HepG2 (cell line): ENCODE measurements around the gene FIBP. TPM values are rescaled to one million over a fixed set of nuclear protein-coding genes. Genes with fewer than 3 reads are reported as not detected.

ENCODE experiments used
- AKAP8 ChIP-seq: sonication (generic); formaldehyde crosslinking; IDR thresholded peaks from 2 replicates; pipeline ENCODE4 v1.5.1; 2020; ENCODE audit warnings: mild to moderate bottlenecking, missing genetic modification reagents
- ARID3A ChIP-seq: IDR thresholded peaks from 2 replicates; pipeline ENCODE4 v1.6.1; 2012; ENCODE audit warnings: low read depth, low read length, improper control_type of control experiment
- HMGXB4 ChIP-seq, 2 experiments: sonication (generic) in 1 of 2; formaldehyde crosslinking in 1 of 2; IDR thresholded peaks; 2 replicates each; pipeline versions ENCODE4 v1.4.0 to v1.6.1; 2018 to 2020; ENCODE audit warnings: missing genetic modification reagents in 2 of 2, borderline replicate concordance in 1 of 2, low read depth in 1 of 2, mild to moderate bottlenecking in 1 of 2, missing biosample characterization in 1 of 2
- KAT8 ChIP-seq: IDR thresholded peaks from 2 replicates; pipeline ENCODE4 v1.6.1; 2016; ENCODE audit warnings: missing genetic modification reagents, missing compliant biosample characterization
- KDM5B ChIP-seq: sonication (generic); formaldehyde crosslinking; IDR thresholded peaks from 2 replicates; pipeline ENCODE4 v1.4.0; 2020; ENCODE audit warnings: missing genetic modification reagents, mild to moderate bottlenecking, borderline replicate concordance
- KLF16 ChIP-seq, 2 experiments: sonication (generic) in 1 of 2; formaldehyde crosslinking in 1 of 2; IDR thresholded peaks; 2 replicates each; pipeline versions ENCODE4 v1.6.1 to v1.8.0; 2016 to 2023; ENCODE audit warnings: missing genetic modification reagents in 2 of 2, missing compliant biosample characterization in 1 of 2
- MAZ ChIP-seq, 2 experiments: sonication (generic) in 1 of 2; formaldehyde crosslinking in 1 of 2; IDR thresholded peaks; 2 replicates each; pipeline versions ENCODE4 v1.5.0 to v1.6.1; 2012 to 2020; ENCODE audit warnings: low read depth in 2 of 2, mild to moderate bottlenecking in 2 of 2, borderline replicate concordance in 1 of 2, improper control_type of control experiment in 1 of 2, low read length in 1 of 2, missing genetic modification reagents in 1 of 2, moderate library complexity in 1 of 2
- MEF2D ChIP-seq: sonication (generic); formaldehyde crosslinking; IDR thresholded peaks from 2 replicates; pipeline ENCODE4 v1.5.1; 2020; ENCODE audit warnings: mild to moderate bottlenecking, missing genetic modification reagents
- NR1H2 ChIP-seq: sonication (generic); formaldehyde crosslinking; IDR thresholded peaks from 2 replicates; pipeline ENCODE4 v1.8.1; 2022; ENCODE audit warnings: low read depth, missing genetic modification reagents, borderline replicate concordance
- NR2F2 ChIP-seq: IDR thresholded peaks from 2 replicates; pipeline ENCODE4 v1.6.1; 2012; ENCODE audit warnings: low read depth, inconsistent platforms, borderline replicate concordance
- PAF1 ChIP-seq: IDR thresholded peaks from 2 replicates; pipeline ENCODE4 v1.6.1; 2016; ENCODE audit warnings: missing genetic modification reagents, missing compliant biosample characterization
- POGZ ChIP-seq: sonication (generic); formaldehyde crosslinking; IDR thresholded peaks from 2 replicates; pipeline ENCODE4 v1.4.0; 2020; ENCODE audit warnings: mild to moderate bottlenecking, missing genetic modification reagents
- PRDM10 ChIP-seq: sonication (generic); formaldehyde crosslinking; IDR thresholded peaks from 2 replicates; pipeline ENCODE4 v1.4.0; 2020; ENCODE audit warnings: low read depth, missing genetic modification reagents
- RFXANK ChIP-seq: IDR thresholded peaks from 2 replicates; pipeline ENCODE4 v1.6.1; 2016
- SOX6 ChIP-seq, 2 experiments: fragments of 450-650 bp in 1 of 2; sonication (generic) in 1 of 2; formaldehyde crosslinking in 1 of 2; IDR thresholded peaks; 2 replicates each; pipeline versions ENCODE4 v1.4.0 to v1.6.1; 2017 to 2020; ENCODE audit warnings: antibody characterized with exemption in 1 of 2, mild to moderate bottlenecking in 1 of 2, missing genetic modification reagents in 1 of 2
- TCF7 ChIP-seq: sonication (generic); IDR thresholded peaks from 2 replicates; pipeline ENCODE4 v1.6.1; 2016; ENCODE audit warnings: antibody characterized with exemption, low read depth
- ZNF350 ChIP-seq: sonication (generic); formaldehyde crosslinking; IDR thresholded peaks from 2 replicates; pipeline ENCODE4 v1.4.0; 2020; ENCODE audit warnings: mild to moderate bottlenecking, low read depth, missing genetic modification reagents, borderline replicate concordance
- ZNF678 ChIP-seq: sonication (generic); formaldehyde crosslinking; IDR thresholded peaks from 2 replicates; pipeline ENCODE4 v1.4.0; 2020; ENCODE audit warnings: mild to moderate bottlenecking, missing genetic modification reagents
- ZNF781 ChIP-seq: sonication (generic); formaldehyde crosslinking; IDR thresholded peaks from 2 replicates; pipeline ENCODE4 v1.5.1; 2020; ENCODE audit warnings: borderline replicate concordance, mild to moderate bottlenecking, missing genetic modification reagents; ENCODE audit errors: not compliant biosample characterization
- polyA plus RNA-seq, 8 experiments: library from polyadenylated mRNA; depleted of rRNA in 3 of 8; stranded (reverse) in 7 of 8; unstranded in 1 of 8; fragments of >200 nt; fragmentation: Illumina TruSeq in 4 of 8; extraction: Trizol in 4 of 8; gene quantifications; 2 replicates each; pipeline versions ENCODE4 v1.2.1 to v1.2.3, GENCODE V29; 2011 to 2016; ENCODE audit warnings: low read depth in 4 of 8, missing spikeins in 1 of 8, mixed read lengths in 1 of 8; ENCODE audit not compliant: insufficient read depth in 1 of 8
- total RNA-seq, 5 experiments: library from RNA; depleted of rRNA; stranded (reverse); fragments of >200 nt; fragmentation: Illumina TruSeq; extraction: Trizol; gene quantifications; 2 replicates each; pipeline ENCODE4 v1.2.3, GENCODE V29; 2016; ENCODE audit warnings: low read depth in 1 of 5

Gene FIBP
- total and polyA plus RNA-seq, 2 of the 13 experiments (the other 11 are each of a cell fraction or from before 2014, with no cell fraction given): 42.9 to 62.1 TPM

- no peak for TF ChIP-seq NR1H2
- peak in 1 of 2 experiments; percentile 52; a peak in 1 of 4 replicates for TF ChIP-seq KLF16 (CRISPR knock-in tag; IDR thresholded peaks at IDR 0.05)
- peak; percentile 65 for TF ChIP-seq TCF7
- peak; percentile 22; the same call in 1 of the 2 replicates for TF ChIP-seq ARID3A
- TF ChIP-seq ZNF678 (CRISPR knock-in tag): no peak
- peak; percentile 38; the same call in 1 of the 2 replicates for TF ChIP-seq MAZ (IDR thresholded peaks at IDR 0.05; ENCODE audit: borderline replicate concordance, low read depth, low read length)
- peak; percentile 81; the same call in 1 of the 2 replicates for TF ChIP-seq MAZ (CRISPR knock-in tag; IDR thresholded peaks at IDR 0.05; ENCODE audit: low read depth)
- 0 out of 2 replicates have a peak, but pooled peaks have one; percentile 49 for TF ChIP-seq RFXANK (CRISPR knock-in tag)
- TF ChIP-seq NR2F2: peak; percentile 25; the same call in 1 of the 2 replicates
- TF ChIP-seq ZNF350 (CRISPR knock-in tag): peak; percentile 23; the same call in 1 of the 2 replicates
- peak; percentile 74 to 93; a peak in 3 of 4 replicates for TF ChIP-seq HMGXB4 (CRISPR knock-in tag; IDR thresholded peaks at IDR 0.05; ENCODE audit: borderline replicate concordance in 1 of 2, low read depth in 1 of 2)
- peak; percentile 56; the same call in 1 of the 2 replicates for TF ChIP-seq KDM5B
- peak; percentile 82; the same call in 1 of the 2 replicates for TF ChIP-seq AKAP8 (CRISPR knock-in tag)
- peak; percentile 53 for TF ChIP-seq POGZ (CRISPR knock-in tag)
- TF ChIP-seq MEF2D (CRISPR knock-in tag): peak; percentile 71
- TF ChIP-seq SOX6 (IDR thresholded peaks at IDR 0.05): no peak
- peak; percentile 38; the same call in 1 of the 2 replicates for TF ChIP-seq SOX6 (CRISPR knock-in tag; IDR thresholded peaks at IDR 0.05)
- no peak; the same call in 1 of the 2 replicates for TF ChIP-seq PAF1 (CRISPR knock-in tag)
- peak; percentile 49 for TF ChIP-seq KAT8 (CRISPR knock-in tag)
- peak; percentile 42 for TF ChIP-seq ZNF781 (CRISPR knock-in tag)
- TF ChIP-seq PRDM10 (CRISPR knock-in tag): no peak
Observed at GRCh38 chr11:65891219-65892136, 3.2 kb upstream of the FIBP start (continued).
